ENCODE results near the gene ILK.

ILK gene

DNA sequence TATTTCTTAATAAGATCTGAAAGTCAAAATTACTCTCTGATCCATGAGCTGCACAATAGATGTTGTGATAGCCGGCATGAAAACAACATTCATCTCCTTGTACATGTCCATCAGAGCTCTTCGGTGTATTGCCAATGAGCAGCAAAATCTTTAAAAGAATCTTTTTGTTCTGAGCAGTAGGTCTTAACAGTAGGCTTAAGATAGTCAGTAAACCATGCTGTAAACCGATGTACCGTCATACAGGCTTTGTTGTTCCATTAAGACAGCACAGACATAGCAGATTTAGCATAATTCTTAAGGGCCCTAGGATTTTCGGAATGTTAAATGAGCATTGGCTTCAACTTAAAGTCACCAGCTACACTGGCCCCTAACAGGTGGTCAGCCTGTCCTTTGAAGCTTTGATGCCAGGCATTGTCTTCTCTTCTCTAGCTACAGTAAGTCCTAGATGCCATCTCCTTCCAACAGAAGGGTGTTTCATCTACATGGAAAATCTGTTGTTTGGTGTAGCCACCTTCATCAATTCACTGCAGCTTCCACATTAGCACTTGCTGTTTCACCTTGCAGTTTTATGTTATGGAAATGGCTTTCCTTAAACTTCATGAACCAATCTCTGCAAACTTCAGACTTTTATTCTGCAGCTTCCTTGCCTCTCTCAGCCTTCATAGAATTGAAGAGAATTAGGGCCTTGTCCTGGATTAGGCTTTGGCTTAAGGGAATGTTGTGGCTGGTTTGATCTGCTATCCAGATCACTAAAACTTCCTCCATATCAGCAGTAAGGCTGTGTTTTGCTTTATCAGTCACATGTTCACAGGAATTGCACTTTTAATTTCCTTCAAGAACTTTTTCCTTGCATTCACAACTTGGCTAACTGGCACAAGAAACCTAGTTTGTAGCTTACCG is 28.5 kb upstream of the ILK start:
- DNase-seq: no peak

DNA sequence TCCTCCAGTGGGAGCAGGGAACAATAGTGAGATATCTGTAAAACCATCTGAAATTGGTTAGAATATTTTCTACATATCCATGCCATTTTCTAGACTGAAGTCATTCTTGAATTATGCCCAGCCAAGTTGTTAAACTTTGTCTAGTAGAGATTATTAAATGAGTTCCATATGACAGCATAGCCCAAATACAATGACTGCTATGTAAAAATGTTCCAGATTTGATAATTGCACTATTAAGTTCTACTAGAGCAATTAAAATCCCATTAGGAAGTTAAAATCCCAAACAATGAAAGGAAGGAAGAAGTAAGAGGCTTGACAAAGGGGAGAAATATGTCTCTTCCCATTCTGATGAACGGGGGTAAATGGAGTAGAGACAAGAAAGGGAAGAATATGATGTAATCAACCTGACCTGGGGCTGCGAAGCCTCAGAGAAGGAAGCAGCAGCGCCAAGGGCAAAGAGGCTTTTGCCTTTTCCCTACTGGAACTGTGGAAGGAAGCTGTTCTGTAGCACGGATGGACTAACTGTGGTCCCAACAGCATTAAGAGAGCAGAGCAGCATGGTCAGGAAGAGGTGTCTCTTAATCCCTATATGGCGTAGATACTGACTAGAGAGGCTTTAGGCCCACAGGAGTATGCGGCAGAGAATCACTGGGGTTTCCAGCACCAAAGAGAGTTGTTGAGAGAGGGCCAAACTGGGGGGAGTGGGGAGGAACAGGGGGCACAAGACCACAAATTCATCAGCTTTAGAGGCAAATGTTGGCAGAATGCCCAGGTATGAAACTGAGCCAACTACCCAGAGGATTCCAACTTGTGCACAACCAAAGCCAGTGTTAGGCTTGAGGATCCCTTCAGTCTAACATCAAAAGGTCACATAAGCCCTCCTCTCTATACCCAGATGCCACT is 26.9 kb upstream of the ILK start:
- no peak for DNase-seq

DNA sequence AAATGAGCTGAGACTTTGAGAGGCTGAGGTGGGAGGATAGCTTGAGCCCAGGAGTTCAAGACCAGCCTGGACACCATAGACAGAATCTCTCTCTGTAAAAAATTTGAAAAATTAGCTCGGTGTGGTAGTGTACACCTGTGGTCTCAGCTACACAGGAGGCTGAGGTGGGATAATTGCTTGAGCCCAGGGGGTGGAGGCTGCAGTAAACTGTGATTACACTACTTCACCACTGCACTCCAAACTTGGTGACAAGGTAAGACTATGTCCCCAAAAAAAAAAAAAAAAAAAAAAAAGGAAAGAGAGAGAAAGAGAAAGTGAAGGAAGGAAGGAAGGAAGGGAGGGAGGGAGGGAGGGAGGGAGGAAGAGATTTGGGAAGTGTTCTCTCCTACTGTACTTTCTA is 25.4 kb upstream of the ILK start:
- DNase-seq: no peak

DNA sequence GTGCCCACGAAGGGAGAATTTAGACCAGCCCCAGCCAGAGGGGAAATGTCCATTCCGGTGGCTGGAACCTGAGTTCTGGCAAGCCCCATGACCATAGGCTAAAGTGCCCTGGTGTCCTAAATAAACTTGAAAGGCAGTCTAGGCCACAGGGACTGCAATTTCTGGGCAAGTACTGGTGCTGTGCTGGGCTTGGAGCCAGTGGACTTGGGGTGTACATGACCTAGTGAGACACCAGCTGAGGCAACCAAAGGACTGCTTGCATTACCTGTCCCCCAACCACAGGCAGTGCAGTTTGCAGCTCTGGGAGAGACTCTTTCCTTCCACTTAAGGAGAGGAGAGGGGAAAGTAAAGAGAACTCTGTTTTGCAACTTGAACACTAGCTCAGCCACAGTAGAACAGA is 23.9 kb upstream of the ILK start:
- DNase-seq: no peak

- no peak for DNase-seq
These were observed 20.0 kb upstream of the ILK start for GRCh38 chr11:6583584-6583983.

DNA sequence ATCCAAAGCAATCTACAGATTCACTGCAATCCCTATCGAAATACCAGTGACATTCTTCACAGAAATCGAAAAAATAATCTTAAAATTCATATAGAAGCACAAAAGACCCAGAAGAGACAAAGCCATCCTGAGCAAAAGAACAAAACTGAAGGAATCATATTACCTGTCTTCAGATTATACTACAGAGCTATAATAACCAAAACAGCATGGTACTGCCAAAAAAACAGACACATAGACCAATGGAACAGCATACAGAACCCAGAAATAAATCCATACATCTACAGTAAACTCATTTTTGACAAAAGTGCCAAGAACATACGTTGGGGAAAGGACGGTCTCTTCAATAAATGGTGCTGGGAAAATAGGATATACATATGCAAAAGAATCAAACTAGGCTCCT is 19.0 kb upstream of the ILK start:
- DNase-seq: no peak

GRCh38 chr11:6586434-6587359 is 16.9 kb upstream of the ILK start:
- no peak for DNase-seq

DNA sequence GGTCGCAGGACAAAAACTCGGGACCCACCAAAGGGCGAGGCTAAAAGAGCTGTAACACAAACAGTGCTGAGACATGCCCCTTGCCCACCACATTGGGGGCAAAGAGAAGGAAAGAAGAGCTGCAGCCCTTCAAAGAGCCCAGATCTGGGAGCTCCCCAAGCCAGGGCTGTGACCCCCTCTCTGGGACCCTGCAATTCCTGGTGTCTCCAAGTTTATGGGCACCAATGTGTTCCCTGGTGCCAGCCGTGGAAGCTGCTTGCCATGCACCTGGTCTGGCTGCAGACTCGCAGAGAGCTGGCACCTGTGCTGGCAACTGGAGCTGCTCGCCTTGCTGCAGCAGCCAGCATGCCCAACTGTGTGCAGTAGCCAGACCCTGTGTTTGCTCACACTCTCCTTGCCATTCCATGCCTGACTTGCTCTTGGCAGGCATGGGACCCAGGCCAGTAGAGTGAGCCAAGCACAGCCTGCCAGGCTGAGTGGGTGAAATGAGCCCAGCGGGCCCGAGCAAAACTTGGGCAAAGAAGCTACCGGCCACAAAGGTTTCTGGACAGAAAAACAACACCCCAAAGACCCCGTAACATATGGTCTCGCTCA is 16.1 kb upstream of the ILK start:
- DNase-seq: no peak

DNA sequence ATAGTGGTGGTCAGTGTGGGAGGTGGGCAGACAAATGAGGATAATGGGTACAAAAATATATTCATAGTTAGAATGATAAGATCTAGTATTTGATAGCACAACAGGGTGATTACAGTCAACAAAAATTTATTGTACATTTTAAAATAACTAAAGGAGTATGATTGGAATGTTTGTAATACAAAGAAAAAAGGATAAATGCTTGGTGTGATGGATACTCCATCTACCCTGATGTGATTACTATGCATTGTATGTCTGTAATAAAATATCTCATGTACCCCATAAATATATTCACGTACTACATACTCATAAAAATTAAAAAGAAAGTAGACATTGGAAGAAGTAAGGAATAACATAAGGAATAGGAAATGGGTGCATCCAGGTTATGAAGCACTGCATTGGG is 15.6 kb upstream of the ILK start:
- no peak for DNase-seq

DNA sequence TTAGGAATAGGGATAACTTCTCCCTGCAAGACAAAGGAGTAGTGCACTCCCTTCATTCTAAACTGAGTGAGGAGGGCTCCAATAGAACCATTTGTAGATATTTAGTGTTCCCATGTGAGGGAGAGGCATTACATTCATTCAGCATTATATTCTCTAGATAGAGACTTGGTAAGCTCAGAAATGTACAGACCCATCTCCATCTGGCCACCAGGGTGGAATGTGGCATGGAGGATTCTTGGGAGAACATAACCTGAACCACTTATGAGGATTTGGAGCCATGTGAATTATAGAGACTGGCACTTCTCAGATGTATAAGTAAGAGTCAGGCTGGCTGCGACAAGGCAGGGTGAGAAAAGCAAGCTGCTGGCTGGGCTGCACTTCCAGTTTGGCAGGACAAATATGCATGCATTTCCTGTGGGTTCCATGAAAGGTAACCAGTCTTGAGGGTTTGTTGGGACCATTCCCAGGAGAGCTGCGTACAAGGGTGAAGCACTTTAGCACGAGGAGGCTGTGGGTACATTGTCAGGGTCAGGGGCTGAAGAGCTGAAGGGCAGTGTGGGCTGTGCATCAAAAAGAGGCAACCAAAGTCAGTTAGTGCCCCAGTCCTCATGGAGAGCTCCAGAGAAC is 9.3 kb upstream of the ILK start:
- DNase-seq: no peak

DNA sequence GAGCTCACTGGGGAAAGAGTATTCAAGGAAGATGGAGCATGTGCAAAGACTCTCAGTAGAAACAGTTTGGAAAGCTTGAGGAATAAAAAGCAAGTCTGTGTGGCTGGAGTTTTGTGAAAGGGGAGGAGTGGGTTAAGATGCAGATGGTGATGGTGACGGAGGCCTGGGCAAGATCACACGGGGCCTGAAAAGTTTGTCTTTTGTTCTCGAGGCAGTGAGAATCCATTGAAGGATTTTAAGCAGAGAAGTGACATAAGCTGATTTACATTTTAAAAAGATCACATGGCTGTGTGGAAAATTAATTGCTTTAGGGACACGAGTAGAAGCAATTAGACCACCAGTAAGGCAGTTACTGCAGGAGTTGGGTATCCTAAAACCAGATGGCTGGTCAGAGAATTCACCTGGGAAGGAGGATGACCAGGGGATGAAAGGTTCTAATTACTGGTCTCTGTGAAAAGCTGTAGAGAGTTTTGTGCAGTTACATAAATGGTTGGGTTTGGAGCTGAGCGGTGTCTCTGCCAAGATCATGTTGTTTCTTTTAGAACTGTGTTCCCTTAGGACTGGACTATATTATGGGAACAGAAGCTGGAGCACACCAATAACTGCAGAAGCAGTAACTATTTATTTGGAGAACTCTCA is 7.2 kb upstream of the ILK start:
- no peak for DNase-seq

GRCh38 chr11:6598555-6598954 is 5.0 kb upstream of the ILK start:
- DNase-seq: no peak

DNA sequence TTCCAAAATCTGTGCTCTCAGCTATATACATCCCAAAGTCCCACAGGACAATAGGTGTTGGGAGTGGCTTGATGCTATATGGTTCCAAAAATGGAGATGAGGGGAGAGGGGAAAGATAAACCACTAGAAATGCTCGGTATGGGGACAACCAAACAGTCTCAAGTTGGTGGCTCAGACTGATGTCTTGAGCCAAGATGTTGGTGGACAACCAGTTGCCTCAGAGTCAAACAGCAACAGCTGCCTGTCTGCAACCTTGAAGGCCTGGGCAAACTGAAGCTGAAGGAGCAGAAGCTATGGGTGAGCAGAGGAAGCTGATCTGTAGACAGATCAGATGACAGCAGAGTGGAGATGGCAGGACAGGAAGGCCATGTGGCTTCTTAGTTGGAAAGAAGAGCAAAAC is 4.1 kb upstream of the ILK start:
- no peak for DNase-seq

DNA sequence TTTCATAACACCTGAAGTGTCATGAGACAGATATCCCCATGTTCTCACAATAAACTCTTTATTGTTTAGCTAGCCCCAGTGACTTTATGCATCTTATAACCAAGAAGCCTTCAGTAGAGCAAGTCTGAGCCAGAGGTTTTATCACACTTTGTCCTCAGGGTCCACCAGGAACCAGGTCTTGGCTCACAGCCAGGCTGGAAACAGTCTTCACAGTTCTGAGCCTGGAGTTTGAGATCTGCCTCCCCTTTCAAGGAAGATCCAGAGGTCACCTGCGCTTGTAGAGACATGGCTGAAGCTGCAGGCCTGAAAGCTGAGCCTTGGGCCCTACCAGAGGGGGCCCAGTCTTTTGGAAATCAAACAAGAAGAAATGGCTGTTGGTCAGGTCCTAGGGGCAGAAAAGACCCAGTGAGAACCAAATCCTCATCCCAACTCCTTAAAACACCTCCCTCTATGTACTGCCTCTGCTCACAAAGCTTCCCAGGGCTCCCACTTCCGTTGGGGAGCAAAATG is 3.6 kb upstream of the ILK start:
- DNase-seq: no peak

- no peak for DNase-seq
These were observed 2.5 kb upstream of the ILK start for GRCh38 chr11:6601041-6601461.

- no peak for DNase-seq
These were observed 1.3 kb upstream of the ILK start for GRCh38 chr11:6602096-6602940.

- no peak for DNase-seq
These were observed 580 bp downstream of the ILK start for GRCh38 chr11:6604081-6604626.

- no peak for DNase-seq
These were observed 1.2 kb downstream of the ILK start for GRCh38 chr11:6604790-6605189.

GRCh38 chr11:6606471-6607189 is 3.1 kb downstream of the ILK start:
- no peak for DNase-seq

Measured in NCI-H2107 (cell line).